K562 (cell line): Measurements from ENCODE around the gene SNX17. TPM values are rescaled to one million over a fixed set of nuclear protein-coding genes. Genes with fewer than 3 reads are reported as not detected.

Source experiments
- DACH1 ChIP-seq: fragments of 450-650 bp; IDR thresholded peaks from 2 replicates; pipeline ENCODE4 v1.6.1; 2018; ENCODE audit not compliant: partially characterized antibody
- FOXA3 ChIP-seq, 2 experiments: fragments of 450-650 bp in 1 of 2; sonication (generic) in 1 of 2; formaldehyde crosslinking; IDR thresholded peaks in 1 of 2; conservative IDR thresholded peaks in 1 of 2; 2 replicates each; pipeline versions ENCODE4 v1.4.0 to v1.8.0; 2020 to 2022; ENCODE audit warnings: mild to moderate bottlenecking in 2 of 2, missing genetic modification reagents in 1 of 2
- FOXP1 ChIP-seq: sonication (generic); formaldehyde crosslinking; IDR thresholded peaks from 2 replicates; pipeline ENCODE4 v1.8.0; 2022; ENCODE audit warnings: mild to moderate bottlenecking, missing genetic modification reagents
- JUND ChIP-seq, 2 experiments: IDR thresholded peaks; 2 replicates in 1 of 2; 3 replicates in 1 of 2; pipeline ENCODE4 v1.6.1; 2011; ENCODE audit warnings: borderline replicate concordance in 2 of 2, low read depth in 2 of 2, low read length in 2 of 2, improper control_type of control experiment in 1 of 2, missing biosample characterization in 1 of 2, missing genetic modification characterization in 1 of 2, missing genetic modification reagents in 1 of 2
- NFXL1 ChIP-seq: fragments of 450-650 bp; formaldehyde crosslinking; IDR thresholded peaks from 2 replicates; pipeline ENCODE4 v1.4.0; 2021; ENCODE audit warnings: mild to moderate bottlenecking
- RAD21 ChIP-seq, 2 experiments: fragments of 250-450 bp in 1 of 2; fragments of 450-650 bp in 1 of 2; sonication (Bioruptor Pico) in 1 of 2; formaldehyde crosslinking in 1 of 2; IDR thresholded peaks in 1 of 2; conservative IDR thresholded peaks in 1 of 2; 2 replicates each; pipeline versions ENCODE4 v1.4.0 to v1.8.0; 2020 to 2022; ENCODE audit warnings: mild to moderate bottlenecking in 2 of 2, moderate library complexity in 1 of 2
- RBFOX2 ChIP-seq: fragments of 200-400 bp; formaldehyde crosslinking; IDR thresholded peaks from 2 replicates; pipeline ENCODE4 v1.6.1; 2017; ENCODE audit warnings: low read depth, mild to moderate bottlenecking, low read length, moderate library complexity
- SRSF3 ChIP-seq: fragments of 200-400 bp; formaldehyde crosslinking; IDR thresholded peaks from 2 replicates; pipeline ENCODE4 v1.6.1; 2016; ENCODE audit warnings: mild to moderate bottlenecking, low read length, moderate library complexity; ENCODE audit not compliant: insufficient read depth
- ZKSCAN8 ChIP-seq: fragments of 200-800 bp; sonication (Bioruptor generic); IDR thresholded peaks from 2 replicates; pipeline ENCODE4 v1.6.1; 2016; ENCODE audit warnings: missing genetic modification characterization, missing compliant biosample characterization
- polyA plus RNA-seq, 8 experiments: library from polyadenylated mRNA; depleted of rRNA in 4 of 8; stranded (reverse) in 5 of 8; unstranded in 3 of 8; fragments of >200 nt; fragmentation: Nextera tagmentation in 2 of 8; fragmentation: Illumina TruSeq in 1 of 8; extraction: Ambion mirVana in 2 of 8; extraction: Trizol in 1 of 8; gene quantifications; 2 replicates each; pipeline versions ENCODE4 v1.2.1 to v1.2.3, GENCODE V29; 2011 to 2014; ENCODE audit warnings: inconsistent platforms in 1 of 8, missing spikeins in 1 of 8
- total RNA-seq, 7 experiments: library from RNA; depleted of rRNA in 6 of 7; stranded (reverse); fragments of >200 nt in 6 of 7; fragmentation: Illumina TruSeq in 2 of 7; extraction: Trizol in 2 of 7; gene quantifications; 2 replicates each; pipeline versions ENCODE4 v1.2.1 to v1.2.3, GENCODE V29; 2011 to 2021; ENCODE audit warnings: low replicate concordance in 1 of 7
- TF ChIP-seq, protein P1 (sequence below): sonication (generic); IDR thresholded peaks from 2 replicates; pipeline ENCODE4 v1.6.1; 2016
- TF ChIP-seq, protein P2 (sequence below): fragments of 250-450 bp; sonication (Bioruptor Pico); IDR thresholded peaks from 2 replicates; pipeline ENCODE4 v1.4.0; 2020
- TF ChIP-seq, protein P3 (sequence below): sonication (generic); formaldehyde crosslinking; IDR thresholded peaks from 2 replicates; pipeline ENCODE4 v1.8.1; 2022; ENCODE audit warnings: missing genetic modification reagents
- TF ChIP-seq, protein P4 (sequence below): fragments of 250-450 bp; sonication (Bioruptor Pico); IDR thresholded peaks from 2 replicates; pipeline ENCODE4 v1.5.0; 2021; ENCODE audit warnings: mild to moderate bottlenecking, borderline replicate concordance
- TF ChIP-seq, protein P5 (sequence below): fragments of 450-650 bp; IDR thresholded peaks from 2 replicates; pipeline ENCODE4 v1.6.1; 2014; ENCODE audit warnings: low read depth, mild to moderate bottlenecking, moderate library complexity, borderline replicate concordance
- TF ChIP-seq, protein P6 (sequence below): fragments of 450-650 bp; IDR thresholded peaks from 2 replicates; pipeline ENCODE4 v1.7.0; 2016; ENCODE audit warnings: borderline replicate concordance

The SNX17 gene
- total and polyA plus RNA-seq, 9 of the 15 experiments (the other 6 are each of a cell fraction or from before 2014, with no cell fraction given), result 3.0 to 75.7 (median 54.6) TPM

DNA sequence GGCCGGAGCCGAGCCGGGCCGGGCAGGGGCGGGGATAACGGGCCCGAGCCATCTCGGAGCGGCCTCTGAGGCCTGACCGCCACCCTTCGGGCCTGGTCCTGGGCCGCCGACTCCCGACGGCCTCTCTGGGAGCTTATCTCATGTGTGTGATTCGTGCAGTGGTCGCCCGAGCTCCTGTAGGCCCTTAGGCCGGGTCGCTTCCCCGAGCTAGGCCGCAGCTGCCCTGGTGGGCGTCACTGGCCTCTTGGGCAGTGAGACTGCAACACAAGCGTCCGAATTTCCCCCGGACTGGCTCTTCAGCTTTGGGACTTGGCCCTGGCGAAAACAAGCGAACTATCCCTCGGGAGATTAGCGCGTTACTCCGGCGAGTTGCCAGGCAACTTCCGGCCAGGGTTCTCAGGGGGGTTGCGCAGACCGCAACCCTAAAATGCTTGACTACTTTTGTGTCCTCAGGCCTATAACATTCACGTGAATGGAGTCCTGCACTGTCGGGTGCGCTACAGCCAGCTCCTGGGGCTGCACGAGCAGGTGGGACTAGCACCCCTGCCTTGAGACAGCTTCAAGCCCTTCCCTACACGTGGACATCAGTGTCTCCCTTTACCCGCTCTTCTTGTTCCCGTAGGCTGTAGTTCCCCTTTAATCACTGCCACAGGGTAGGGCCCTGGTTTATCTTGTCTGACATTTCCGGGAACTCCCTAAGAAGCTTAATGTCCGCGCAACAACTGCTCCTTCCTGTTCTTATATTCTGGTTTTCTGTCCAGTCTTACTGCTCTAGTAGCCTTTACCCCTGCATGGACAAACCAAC lies 602 bp downstream of the SNX17 start (continued):
- TF ChIP-seq, protein P1, sequence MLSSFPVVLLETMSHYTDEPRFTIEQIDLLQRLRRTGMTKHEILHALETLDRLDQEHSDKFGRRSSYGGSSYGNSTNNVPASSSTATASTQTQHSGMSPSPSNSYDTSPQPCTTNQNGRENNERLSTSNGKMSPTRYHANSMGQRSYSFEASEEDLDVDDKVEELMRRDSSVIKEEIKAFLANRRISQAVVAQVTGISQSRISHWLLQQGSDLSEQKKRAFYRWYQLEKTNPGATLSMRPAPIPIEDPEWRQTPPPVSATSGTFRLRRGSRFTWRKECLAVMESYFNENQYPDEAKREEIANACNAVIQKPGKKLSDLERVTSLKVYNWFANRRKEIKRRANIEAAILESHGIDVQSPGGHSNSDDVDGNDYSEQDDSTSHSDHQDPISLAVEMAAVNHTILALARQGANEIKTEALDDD, result peak; percentile 59; the same call in 1 of the 2 replicates
- TF ChIP-seq DACH1 (no peak), NFXL1 (CRISPR knock-in tag) (no peak), FOXP1 (CRISPR knock-in tag) (no peak; the same call in 1 of the 2 replicates), SRSF3 (no peak), RBFOX2 (peak; percentile 89), ZKSCAN8 (CRISPR knock-in tag) (no peak), RAD21 (CRISPR knock-in tag; conservative IDR thresholded peaks at IDR 0.05 in 1 of 2, IDR thresholded peaks at IDR 0.05 in 1 of 2) (no peak; a peak in 1 of 4 replicates), FOXA3 (CRISPR knock-in tag; conservative IDR thresholded peaks at IDR 0.05 in 1 of 2, IDR thresholded peaks at IDR 0.05 in 1 of 2) (no peak; a peak in 1 of 4 replicates), JUND (IDR thresholded peaks at IDR 0.05; ENCODE audit: borderline replicate concordance, low read depth, low read length) (0 out of 2 replicates have a peak, but pooled peaks have one; percentile 6), JUND (tag; IDR thresholded peaks at IDR 0.05; ENCODE audit: borderline replicate concordance, low read depth, low read length) (no peak; the same call in 2 of the 3 replicates)
- TF ChIP-seq, protein P2, sequence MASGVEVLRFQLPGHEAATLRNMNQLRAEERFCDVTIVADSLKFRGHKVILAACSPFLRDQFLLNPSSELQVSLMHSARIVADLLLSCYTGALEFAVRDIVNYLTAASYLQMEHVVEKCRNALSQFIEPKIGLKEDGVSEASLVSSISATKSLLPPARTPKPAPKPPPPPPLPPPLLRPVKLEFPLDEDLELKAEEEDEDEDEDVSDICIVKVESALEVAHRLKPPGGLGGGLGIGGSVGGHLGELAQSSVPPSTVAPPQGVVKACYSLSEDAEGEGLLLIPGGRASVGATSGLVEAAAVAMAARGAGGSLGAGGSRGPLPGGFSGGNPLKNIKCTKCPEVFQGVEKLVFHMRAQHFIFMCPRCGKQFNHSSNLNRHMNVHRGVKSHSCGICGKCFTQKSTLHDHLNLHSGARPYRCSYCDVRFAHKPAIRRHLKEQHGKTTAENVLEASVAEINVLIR (CRISPR knock-in tag), result 0 out of 2 replicates have a peak, but pooled peaks have one; percentile 35
- TF ChIP-seq, protein P3, sequence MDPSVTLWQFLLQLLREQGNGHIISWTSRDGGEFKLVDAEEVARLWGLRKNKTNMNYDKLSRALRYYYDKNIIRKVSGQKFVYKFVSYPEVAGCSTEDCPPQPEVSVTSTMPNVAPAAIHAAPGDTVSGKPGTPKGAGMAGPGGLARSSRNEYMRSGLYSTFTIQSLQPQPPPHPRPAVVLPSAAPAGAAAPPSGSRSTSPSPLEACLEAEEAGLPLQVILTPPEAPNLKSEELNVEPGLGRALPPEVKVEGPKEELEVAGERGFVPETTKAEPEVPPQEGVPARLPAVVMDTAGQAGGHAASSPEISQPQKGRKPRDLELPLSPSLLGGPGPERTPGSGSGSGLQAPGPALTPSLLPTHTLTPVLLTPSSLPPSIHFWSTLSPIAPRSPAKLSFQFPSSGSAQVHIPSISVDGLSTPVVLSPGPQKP (CRISPR knock-in tag), result no peak
- TF ChIP-seq, protein P4, sequence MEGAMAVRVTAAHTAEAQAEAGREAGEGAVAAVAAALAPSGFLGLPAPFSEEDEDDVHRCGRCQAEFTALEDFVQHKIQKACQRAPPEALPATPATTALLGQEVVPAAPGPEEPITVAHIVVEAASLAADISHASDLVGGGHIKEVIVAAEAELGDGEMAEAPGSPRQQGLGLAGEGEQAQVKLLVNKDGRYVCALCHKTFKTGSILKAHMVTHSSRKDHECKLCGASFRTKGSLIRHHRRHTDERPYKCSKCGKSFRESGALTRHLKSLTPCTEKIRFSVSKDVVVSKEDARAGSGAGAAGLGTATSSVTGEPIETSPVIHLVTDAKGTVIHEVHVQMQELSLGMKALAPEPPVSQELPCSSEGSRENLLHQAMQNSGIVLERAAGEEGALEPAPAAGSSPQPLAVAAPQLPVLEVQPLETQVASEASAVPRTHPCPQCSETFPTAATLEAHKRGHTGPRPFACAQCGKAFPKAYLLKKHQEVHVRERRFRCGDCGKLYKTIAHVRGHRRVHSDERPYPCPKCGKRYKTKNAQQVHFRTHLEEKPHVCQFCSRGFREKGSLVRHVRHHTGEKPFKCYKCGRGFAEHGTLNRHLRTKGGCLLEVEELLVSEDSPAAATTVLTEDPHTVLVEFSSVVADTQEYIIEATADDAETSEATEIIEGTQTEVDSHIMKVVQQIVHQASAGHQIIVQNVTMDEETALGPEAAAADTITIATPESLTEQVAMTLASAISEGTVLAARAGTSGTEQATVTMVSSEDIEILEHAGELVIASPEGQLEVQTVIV (CRISPR knock-in tag), result no peak
- TF ChIP-seq, protein P5, sequence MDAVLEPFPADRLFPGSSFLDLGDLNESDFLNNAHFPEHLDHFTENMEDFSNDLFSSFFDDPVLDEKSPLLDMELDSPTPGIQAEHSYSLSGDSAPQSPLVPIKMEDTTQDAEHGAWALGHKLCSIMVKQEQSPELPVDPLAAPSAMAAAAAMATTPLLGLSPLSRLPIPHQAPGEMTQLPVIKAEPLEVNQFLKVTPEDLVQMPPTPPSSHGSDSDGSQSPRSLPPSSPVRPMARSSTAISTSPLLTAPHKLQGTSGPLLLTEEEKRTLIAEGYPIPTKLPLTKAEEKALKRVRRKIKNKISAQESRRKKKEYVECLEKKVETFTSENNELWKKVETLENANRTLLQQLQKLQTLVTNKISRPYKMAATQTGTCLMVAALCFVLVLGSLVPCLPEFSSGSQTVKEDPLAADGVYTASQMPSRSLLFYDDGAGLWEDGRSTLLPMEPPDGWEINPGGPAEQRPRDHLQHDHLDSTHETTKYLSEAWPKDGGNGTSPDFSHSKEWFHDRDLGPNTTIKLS, result no peak
- TF ChIP-seq, protein P6, sequence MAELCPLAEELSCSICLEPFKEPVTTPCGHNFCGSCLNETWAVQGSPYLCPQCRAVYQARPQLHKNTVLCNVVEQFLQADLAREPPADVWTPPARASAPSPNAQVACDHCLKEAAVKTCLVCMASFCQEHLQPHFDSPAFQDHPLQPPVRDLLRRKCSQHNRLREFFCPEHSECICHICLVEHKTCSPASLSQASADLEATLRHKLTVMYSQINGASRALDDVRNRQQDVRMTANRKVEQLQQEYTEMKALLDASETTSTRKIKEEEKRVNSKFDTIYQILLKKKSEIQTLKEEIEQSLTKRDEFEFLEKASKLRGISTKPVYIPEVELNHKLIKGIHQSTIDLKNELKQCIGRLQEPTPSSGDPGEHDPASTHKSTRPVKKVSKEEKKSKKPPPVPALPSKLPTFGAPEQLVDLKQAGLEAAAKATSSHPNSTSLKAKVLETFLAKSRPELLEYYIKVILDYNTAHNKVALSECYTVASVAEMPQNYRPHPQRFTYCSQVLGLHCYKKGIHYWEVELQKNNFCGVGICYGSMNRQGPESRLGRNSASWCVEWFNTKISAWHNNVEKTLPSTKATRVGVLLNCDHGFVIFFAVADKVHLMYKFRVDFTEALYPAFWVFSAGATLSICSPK, result no peak
